ENCODE measurements around the gene ADAMTS17. TPM values are rescaled to one million over a fixed set of nuclear protein-coding genes. Genes with fewer than 3 reads are reported as not detected.

The ADAMTS17 gene
- total RNA-seq, 1 donor from 2014 or later: 1.5 TPM

DNA sequence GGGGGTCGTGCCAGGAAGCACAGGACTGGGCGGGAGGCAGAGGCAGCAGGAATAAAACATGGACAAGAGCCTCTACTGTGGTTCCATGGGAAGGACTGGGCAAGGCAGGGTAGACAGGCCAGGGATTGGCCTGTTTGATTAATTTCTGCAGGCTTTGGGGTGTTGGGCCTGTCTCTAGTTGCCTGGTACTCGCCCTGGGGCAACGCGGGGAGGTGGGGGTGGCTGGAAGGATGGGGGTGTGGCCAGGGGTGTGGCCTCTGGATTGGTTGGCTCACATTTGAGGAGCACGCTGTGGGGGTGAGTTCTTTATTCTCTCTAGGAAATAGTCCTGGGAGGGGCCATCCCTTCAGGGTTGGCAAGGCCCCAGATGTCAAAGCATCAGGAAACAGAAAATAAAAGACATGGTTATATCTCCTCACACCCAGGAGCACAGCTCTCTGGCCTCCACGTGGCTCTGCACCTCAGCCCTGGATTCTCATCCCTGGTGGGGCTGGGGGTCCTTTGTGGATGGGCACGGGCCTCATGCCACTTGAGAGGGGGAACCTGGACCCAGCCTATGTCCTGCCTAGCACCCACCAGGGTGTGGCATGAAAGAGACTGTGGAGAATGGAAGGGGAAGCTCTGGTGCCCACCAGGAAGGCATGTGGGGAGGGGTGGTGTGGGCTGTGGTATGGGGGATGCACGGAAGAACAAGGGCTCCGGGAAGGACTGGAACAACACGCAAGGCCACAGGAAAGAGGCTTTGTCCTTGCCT, 385.6 kb downstream of the ADAMTS17 start:
- Histone ChIP-seq H3K36me3 (no peaks in the 10 kb centered on the region), H4K20me1 (ENCODE audit: low read depth) (no peaks in the 10 kb centered on the region), H3K79me2 (ENCODE audit: low read depth) (no peaks in the 10 kb centered on the region), H3F3A (ENCODE audit: low read depth) (no peaks in the 10 kb centered on the region), H2AFZ (replicated peaks) (no peak overlapping the region), H3K4me1 (no peaks in the 10 kb centered on the region), H3K27me3 (no peaks in the 10 kb centered on the region), H3K4me2 (no peak overlapping the region), H3K9ac (no peak overlapping the region), H3K4me3 (no peak overlapping the region), H3K27ac (no peak overlapping the region), H3K9me3 (ENCODE audit: low read depth) (no peaks in the 10 kb centered on the region)
- TF ChIP-seq, protein P1, sequence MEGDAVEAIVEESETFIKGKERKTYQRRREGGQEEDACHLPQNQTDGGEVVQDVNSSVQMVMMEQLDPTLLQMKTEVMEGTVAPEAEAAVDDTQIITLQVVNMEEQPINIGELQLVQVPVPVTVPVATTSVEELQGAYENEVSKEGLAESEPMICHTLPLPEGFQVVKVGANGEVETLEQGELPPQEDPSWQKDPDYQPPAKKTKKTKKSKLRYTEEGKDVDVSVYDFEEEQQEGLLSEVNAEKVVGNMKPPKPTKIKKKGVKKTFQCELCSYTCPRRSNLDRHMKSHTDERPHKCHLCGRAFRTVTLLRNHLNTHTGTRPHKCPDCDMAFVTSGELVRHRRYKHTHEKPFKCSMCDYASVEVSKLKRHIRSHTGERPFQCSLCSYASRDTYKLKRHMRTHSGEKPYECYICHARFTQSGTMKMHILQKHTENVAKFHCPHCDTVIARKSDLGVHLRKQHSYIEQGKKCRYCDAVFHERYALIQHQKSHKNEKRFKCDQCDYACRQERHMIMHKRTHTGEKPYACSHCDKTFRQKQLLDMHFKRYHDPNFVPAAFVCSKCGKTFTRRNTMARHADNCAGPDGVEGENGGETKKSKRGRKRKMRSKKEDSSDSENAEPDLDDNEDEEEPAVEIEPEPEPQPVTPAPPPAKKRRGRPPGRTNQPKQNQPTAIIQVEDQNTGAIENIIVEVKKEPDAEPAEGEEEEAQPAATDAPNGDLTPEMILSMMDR (IDR thresholded peaks at IDR 0.05): no peak
- Mint-ChIP-seq H3K36me3 (no peaks in the 10 kb centered on the region), H3K27ac (no peak overlapping the region), H3K27me3 (ENCODE audit: insufficient read depth, low read depth) (peaks cover 7% of the 10 kb centered on the region), H3K4me3 (no peak overlapping the region), H3K9me3 (peaks cover 2% of the 10 kb centered on the region), H3K4me1 (no peaks in the 10 kb centered on the region)
- no peak for DNase-seq (ENCODE audit: low spot score)

DNA sequence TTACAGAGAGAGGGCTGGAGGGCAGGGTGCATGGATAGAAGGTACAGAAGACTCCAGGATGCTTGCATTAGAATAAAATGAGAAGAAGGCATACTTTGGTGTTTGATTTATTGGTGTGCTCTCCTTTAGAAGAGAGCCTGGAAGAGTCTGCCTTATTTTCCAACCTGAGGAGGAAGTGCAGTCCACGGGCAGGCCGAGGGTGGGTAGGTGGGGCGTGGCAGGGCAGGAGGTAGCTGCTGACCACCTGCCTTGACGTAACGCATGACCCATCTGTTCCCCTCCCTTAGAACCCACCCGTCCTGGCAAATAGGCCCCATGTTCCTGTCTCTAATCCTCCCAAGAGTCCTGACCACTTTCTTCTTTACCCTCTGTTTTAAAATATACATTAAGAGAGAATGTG, 386.2 kb downstream of the ADAMTS17 start:
- no peaks in the 10 kb centered on the region for H3K9me3 Mint-ChIP-seq
- H3K27ac Mint-ChIP-seq: no peak overlapping the region
- peaks cover 7% of the 10 kb centered on the region for H3K27me3 Mint-ChIP-seq (ENCODE audit: insufficient read depth, low read depth)
- no peak for DNase-seq (ENCODE audit: low spot score)
- Histone ChIP-seq H2AFZ (replicated peaks) (no peak overlapping the region), H3F3A (ENCODE audit: low read depth) (no peaks in the 10 kb centered on the region), H3K27me3 (no peaks in the 10 kb centered on the region), H3K4me3 (no peak overlapping the region), H3K36me3 (no peaks in the 10 kb centered on the region), H3K4me1 (no peaks in the 10 kb centered on the region), H4K20me1 (ENCODE audit: low read depth) (no peaks in the 10 kb centered on the region), H3K79me2 (ENCODE audit: low read depth) (no peaks in the 10 kb centered on the region), H3K27ac (no peak overlapping the region), H3K9me3 (ENCODE audit: low read depth) (no peaks in the 10 kb centered on the region), H3K4me2 (no peak overlapping the region), H3K9ac (no peak overlapping the region)
- no peaks in the 10 kb centered on the region for H3K36me3 Mint-ChIP-seq
- H3K4me3 Mint-ChIP-seq: no peak overlapping the region
- TF ChIP-seq, protein P1 (IDR thresholded peaks at IDR 0.05): no peak
- TF ChIP-seq EZH2phosphoT487 (IDR thresholded peaks at IDR 0.05) (no peak), EZH2 (IDR thresholded peaks at IDR 0.05) (no peak)
- no peaks in the 10 kb centered on the region for H3K4me1 Mint-ChIP-seq

DNA sequence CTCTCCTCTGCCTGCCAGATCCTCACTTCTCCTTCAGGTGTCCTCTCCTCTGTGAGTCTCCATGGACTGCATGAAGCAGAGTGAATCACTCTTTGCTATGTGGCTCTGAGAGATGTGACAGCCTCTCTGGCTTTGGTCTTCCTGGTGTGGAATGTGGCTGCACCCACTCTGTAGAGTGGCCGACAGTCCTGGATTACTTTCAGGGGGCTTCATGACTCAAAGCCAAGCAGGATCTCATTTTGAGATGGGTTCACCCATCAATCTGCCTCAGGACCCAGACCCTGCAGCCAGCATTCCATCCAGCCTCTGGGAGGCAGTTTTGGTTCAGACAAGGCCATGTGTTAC, 386.6 kb downstream of the ADAMTS17 start:
- H3K9me3 ChIP-seq (ENCODE audit: low read depth): no peaks in the 10 kb centered on the region
- TF ChIP-seq EZH2phosphoT487 (IDR thresholded peaks at IDR 0.05) (no peak), EZH2 (IDR thresholded peaks at IDR 0.05) (no peak)
- TF ChIP-seq, protein P1 (IDR thresholded peaks at IDR 0.05): no peak
- H3F3A ChIP-seq (ENCODE audit: low read depth): no peaks in the 10 kb centered on the region
- Mint-ChIP-seq H3K27ac (no peak overlapping the region), H3K9me3 (peaks cover 2% of the 10 kb centered on the region), H3K4me3 (no peak overlapping the region), H3K4me1 (no peaks in the 10 kb centered on the region), H3K27me3 (ENCODE audit: insufficient read depth, low read depth) (peaks cover 7% of the 10 kb centered on the region), H3K36me3 (no peaks in the 10 kb centered on the region)
- no peak overlapping the region for H3K4me3 ChIP-seq
- no peaks in the 10 kb centered on the region for H4K20me1 ChIP-seq (ENCODE audit: low read depth)
- H3K4me2 ChIP-seq: no peak overlapping the region
- DNase-seq (ENCODE audit: low spot score): no peak
- H3K27ac ChIP-seq: no peak overlapping the region
- no peaks in the 10 kb centered on the region for H3K79me2 ChIP-seq (ENCODE audit: low read depth)
- H3K36me3 ChIP-seq: no peaks in the 10 kb centered on the region
- H2AFZ ChIP-seq (replicated peaks): no peak overlapping the region
- no peak overlapping the region for H3K9ac ChIP-seq
- no peaks in the 10 kb centered on the region for H3K4me1 ChIP-seq
- H3K27me3 ChIP-seq: no peaks in the 10 kb centered on the region

Measured in neural progenitor cell (in vitro differentiated cells).